HG03432 (cell line): ENCODE data around the gene EXOC6.
A peak's percentile ranks its signal among the peaks of the same experiment; 100 is the strongest.

Experiments
- ATAC-seq: cut with Tn5 transposase; IDR thresholded peaks from one replicate; pipeline ENCODE4 v1.9.1; 2021; ENCODE audit warnings: mild to moderate bottlenecking, moderate library complexity; ENCODE audit not compliant: unreplicated experiment

The EXOC6 gene, protein sequence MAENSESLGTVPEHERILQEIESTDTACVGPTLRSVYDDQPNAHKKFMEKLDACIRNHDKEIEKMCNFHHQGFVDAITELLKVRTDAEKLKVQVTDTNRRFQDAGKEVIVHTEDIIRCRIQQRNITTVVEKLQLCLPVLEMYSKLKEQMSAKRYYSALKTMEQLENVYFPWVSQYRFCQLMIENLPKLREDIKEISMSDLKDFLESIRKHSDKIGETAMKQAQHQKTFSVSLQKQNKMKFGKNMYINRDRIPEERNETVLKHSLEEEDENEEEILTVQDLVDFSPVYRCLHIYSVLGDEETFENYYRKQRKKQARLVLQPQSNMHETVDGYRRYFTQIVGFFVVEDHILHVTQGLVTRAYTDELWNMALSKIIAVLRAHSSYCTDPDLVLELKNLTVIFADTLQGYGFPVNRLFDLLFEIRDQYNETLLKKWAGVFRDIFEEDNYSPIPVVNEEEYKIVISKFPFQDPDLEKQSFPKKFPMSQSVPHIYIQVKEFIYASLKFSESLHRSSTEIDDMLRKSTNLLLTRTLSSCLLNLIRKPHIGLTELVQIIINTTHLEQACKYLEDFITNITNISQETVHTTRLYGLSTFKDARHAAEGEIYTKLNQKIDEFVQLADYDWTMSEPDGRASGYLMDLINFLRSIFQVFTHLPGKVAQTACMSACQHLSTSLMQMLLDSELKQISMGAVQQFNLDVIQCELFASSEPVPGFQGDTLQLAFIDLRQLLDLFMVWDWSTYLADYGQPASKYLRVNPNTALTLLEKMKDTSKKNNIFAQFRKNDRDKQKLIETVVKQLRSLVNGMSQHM

DNA sequence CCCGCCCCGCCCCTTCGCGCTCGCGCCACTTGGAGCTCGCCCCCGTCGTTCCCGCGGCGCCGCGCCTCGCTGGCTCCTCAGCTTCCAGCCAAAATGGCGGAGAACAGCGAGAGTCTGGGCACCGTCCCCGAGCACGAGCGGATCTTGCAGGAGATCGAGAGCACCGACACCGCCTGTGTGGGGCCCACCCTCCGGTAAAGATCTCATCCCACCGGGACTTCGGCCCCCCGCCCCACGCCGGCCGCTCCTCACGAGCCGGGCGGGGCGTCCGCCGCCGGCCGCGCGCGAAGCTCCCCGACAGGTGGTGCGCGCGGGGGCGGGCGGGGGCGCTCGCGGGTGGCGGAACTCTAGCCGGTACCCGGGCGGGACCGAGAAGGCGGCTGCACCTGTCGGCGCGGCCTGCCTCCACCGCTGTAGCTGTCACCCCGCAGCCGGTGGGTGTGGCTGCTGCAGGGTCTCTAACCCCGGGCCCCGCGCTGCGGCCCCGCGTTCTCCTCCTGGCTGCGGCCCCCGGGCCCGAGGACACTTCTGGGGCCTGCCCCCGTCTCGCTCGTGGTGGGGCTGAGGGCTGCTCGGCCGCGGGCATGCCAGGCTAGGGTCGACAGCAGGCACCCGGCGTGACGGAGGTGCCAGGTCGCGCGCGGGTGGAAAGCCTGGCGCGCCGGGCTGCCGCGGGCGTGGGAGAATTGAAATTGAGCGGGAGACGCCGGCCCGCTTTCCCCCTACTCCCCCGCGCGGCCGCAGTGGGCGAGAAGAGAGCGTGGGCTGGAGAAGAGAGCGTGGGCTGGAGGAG, at the start of gene EXOC6:
Gene EXOC6, plus strand, starts transcription at position 80 of the 793 bp plus-strand sequence. Its CDS starts 14 bp downstream, at position 94.
- peak; percentile 83 for ATAC-seq

DNA sequence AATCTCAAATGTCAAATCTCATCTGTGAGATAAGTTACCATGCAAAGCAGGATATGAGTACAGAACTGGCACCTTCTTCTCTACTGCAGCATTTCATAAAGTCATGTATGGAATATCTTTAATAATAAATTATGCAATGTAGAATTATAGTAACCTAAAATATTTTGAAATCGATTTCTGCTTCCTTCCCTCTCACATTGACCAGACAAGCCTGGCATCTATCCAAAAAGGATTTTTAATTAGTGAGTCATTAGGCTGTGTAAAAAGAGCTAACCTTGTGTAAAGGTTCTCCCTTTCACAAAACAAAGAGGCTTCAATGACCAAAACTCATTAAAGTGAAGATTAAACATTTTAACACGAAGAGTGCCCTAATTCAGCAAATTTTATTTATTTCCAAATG, 48.8 kb upstream of the EXOC6 start:
- ATAC-seq = no peak

DNA sequence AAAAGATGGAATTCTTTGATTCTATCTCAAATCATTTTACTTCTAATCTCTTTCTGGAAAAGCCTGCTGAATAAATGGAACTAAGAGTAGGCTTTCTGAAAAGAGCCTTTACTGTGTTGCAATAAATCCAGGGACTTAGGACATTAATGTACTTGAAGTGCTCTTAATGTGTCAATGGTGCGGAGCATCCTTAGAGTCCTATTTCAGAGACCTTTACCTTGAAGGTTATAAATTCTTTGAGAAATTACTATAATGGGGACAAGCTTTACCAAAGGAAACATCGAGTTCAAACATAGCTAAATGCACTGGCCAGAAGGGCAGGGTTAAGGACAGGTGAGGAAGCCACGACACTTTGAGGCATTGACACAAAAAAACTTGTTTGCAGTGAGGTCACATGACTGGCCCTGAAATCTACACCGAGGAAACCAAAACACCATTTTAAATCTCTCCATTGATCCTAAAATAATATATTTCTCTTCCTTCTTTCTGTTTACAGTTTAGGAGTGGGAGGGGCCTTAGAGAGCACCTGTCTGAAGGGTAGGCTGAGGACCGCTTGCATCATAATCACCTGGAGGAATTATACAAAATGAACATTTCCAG, 48.1 kb upstream of the EXOC6 start:
- no peak for ATAC-seq

DNA sequence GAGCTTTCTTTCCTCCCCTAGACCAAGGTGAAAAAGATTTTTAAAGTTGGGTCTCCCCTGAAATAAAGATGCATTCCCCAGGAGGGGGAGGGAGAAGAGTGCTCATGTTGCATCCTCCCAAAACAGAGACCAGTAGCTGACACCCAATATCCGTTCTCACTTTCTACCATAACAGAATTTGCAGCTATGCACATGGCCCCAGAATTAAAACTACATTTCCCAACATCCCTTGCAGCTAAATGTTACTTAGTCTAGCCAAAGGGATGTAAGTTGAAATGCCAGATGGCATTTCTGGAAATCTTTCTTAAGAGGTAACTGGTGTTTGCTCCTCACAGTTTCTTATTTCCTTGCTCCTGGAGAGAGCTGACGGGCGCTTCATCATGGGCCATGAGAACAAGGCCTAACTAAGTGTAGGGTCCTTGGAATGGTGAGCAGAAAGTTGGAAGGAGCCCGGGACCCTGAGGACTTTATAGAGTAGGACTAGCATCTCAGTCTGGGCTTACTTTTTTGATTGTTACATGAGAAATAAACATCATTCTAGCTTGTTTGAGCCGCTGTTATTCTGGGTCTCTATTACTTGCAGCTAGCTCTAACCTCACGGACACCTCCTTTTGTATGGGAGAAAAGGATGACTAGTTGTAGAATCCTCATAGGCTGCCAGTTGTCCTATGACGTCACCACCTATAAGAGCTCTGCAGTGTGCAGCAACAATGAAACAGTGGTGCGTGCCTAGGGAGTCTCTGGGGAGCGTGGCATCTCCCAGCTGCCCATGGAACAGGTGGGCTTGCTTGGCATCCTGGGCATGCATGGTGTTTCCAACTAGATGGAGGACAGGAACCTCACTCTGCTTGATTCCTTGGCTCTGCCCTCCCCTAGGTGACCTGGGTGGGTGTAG, 46.1 kb upstream of the EXOC6 start:
- ATAC-seq = no peak

DNA sequence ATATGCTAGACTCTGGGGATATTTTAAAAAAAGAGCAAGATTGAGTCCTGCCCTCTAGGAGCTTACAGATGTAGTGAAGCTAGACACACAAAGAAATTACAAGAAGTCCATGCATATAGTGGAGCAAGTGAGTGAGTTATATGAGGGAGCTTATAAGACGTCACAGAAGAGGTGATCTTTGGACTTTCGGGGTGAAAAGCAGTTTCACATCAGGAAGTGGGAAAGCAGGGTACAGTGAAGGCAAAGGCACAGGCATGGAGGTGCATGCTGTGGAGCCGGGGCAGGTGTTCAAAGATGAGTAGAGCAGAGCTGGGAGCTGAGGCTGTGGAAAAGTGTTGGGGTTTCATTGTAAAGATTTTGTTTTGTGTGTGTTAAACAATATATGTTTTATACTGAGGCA, 38.5 kb upstream of the EXOC6 start:
- ATAC-seq = no peak

DNA sequence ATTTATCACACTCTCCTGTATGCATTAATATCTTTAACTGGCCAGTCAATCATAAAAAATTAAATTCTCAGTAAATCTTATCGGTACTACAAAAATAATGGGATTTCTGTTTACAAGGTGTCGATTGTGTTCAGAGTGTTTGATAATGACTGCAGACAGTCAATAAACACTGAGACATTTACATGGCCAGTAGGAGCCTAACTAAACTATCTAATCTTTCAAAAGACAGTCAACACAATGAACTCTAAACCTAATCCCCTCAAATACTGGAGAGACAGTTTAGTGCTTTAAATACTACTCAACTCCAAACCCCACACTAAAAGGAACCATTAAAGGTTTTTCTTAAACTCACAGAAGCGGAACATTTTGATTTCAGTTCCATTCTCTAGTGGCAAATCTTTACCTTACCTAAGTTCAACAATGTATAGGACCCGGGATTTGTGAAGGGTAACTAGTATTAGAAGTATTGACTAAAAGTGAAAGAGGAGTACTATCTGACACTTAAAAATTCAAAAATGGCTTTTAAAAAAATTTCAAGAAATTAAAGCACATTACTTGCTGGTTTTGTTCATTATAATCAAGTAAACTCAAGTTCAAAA, 37.3 kb upstream of the EXOC6 start:
- peak; percentile 64 for ATAC-seq

DNA sequence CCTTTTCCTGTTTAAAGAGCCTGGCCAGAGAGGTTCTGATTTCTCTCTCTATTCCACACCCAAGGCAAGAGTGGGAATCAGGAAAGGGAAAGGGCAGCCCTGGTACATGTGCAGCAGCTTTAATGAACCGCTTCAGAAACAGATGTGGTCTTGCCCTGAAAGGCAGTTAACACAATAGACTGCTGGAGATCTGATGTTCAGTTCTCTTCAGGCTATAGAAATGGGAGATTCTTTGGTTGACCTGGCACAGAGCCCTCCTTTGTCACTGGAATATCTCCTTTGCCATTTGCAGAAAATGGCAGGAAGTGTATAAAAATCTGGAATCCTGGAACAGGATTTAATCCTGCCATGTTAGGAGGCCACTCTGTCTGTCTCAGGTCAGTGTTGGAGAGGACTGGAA, 36.3 kb upstream of the EXOC6 start:
- no peak for ATAC-seq

DNA sequence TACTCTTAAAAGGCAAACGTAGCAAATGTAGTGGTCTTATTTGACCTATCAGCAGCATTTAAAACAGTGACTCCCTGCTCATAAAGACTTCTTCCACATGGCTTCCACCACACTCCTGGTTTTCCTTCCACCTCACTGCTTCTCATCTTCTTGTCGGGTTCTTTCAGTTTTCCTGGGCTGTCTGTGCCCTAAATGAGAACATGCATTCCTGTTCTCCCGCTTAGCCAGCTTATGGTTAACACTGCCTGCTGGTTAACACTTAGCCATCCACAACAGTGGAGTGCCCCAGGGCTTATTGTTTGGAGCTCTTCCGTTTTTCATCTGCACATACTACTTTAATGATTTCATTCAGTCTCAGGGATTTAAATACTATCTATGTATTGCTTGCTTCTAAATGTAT, 34.3 kb upstream of the EXOC6 start:
- ATAC-seq = no peak

DNA sequence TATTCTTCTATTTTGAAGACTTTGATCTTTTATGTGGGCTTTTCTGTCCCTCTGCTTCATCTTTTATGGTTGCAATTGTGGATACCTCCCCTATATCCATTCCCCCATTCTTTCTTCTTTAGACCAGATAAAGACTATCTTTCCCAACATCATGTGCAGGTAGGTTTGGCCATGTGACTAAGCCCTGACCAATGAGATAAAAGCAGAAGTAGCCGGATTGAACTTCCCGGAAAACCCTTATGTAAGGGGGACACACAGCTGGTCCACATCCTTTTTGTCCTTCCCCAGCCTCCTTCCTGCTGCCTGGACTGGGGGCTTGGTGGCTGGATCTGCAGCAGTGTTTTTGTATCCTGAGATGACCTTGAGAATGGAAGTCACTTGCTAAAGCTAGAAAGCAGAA, 33.5 kb upstream of the EXOC6 start:
- ATAC-seq = no peak

DNA sequence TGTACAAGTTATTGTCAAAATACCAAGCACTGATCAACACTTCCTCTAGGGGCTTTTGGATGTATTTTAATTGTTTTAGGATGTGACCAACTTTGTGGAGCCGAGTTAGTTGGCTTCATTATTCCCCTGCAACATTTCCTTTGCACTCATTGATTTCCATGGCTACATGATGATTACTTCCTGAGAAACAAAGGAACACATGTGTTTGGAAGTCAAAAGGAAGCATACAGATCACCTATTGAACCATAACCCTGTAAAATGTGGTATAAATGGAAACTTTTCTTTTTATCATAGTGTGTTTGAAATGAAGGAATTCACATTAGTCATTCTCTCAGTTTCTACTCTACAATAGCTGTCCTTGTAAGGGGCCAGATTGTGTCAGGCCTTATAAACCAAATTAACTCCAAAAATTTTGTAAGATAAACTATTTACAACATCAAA, 32.2 kb upstream of the EXOC6 start:
- ATAC-seq = no peak

DNA sequence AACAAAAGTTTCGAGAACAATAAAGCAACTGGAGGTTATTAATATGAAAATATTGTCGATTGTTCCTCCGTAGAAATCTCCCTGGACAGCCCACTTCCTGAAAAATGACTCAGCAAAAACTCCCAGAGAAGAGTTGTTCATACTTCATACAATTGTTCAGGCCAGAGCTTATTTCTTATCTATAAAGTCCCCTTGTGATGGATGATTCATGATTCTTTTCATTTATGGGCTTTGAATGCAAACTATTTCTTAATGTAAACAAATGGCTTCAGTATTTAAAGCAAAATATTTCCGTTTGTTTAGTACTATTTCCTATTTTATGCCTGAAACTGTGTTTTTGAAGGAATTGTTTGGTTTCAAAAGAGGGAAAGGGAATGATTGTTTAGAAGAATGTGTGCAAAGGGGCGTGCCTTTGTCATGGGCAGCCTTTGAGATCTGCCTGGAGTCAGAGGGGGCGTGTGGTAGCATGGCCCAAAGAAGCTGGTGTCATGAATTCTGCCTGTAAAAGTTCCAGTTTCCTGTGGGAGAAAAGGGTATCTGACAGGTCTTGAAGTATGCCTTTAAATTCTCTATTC, 26.2 kb upstream of the EXOC6 start:
- no peak for ATAC-seq

DNA sequence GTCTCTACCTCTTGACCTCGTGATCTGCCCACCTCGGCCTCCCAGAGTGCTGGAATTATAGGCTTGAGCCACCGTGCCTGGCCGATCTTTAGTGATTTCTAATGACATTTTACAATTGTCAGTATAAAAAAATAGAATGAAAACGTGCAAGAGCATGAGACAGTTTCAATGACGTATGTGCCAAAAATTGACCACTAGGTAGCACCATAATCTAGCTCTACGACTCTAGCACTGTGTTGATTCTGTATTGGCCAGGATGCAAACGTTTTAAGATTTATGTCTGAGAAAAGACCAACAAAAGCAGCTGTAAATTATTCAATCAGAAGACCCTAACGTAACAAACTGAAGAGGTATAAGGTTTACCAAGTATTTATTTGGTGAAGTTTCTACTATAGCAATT, 25.4 kb upstream of the EXOC6 start:
- no peak for ATAC-seq

DNA sequence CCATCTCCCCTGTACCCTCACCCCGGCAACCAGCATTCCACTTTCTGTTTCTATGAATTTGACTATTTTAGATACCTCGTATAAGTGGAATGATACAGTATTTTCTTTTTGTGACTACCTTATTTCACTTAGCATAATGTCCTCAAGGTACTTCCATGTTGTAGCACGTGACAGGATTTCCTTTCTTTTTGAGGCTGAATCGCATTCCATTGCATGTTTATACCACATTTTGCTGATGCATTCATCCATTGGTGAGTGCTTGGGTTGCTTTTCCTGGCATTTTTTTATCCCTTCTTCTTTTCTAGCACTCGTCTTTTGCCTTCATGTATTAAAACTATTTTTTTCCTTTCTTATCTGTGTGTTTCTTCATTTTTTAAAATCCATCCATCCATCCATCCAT, 22.3 kb upstream of the EXOC6 start:
- no peak for ATAC-seq

DNA sequence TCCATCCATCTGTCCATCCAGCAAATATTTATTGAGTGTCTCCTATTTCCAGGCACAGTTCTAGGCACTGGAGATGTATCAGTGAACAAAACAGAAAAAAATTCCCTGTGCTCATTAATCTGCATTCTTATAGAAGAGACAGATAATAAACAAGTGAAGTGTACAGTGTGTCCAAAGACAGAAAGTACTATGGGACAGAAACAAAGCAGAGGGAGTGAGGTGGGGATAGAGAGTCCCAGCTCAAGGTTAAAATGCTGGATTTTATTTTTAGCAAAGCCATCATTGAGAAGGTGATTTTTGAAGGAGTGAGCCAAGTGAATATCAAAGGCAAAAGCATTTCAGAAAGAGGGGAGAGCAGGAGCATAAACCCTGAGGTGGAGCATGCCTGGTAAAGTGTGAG, 21.8 kb upstream of the EXOC6 start:
- ATAC-seq = no peak

DNA sequence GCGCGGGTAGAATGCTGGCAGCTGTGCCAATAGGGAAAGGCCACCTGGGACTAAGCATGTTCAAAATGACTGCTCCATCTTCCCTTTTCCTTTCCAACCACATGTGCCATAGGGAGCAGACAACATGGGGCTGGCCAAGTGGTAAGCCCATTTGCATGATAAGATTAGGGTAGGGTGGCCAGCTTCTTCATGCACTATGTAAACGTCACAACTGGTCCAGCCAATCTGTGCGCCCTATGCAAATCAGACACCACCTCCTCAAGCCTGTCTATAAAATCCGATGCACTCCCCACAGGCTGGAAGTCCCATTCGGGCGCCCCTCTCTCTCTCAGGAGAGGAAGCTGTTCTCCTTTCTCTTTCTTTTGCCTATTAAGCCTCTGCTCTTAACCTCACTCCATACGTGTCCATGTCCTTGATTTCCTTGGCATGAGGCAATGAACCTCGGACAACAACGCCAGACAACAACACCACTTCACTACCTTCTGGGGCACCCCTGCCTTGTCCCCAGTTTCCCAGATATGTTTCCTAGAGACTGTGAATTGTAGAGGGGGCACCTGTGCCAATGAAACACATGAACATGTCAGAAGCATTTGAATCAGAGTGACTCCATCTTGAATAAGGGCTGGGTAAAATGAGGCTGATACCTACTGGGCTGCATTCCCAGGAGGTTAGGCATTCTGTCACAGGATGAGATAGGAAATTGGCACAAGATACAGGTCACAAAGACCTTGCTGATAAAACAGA, 19.1 kb upstream of the EXOC6 start:
- no peak for ATAC-seq

DNA sequence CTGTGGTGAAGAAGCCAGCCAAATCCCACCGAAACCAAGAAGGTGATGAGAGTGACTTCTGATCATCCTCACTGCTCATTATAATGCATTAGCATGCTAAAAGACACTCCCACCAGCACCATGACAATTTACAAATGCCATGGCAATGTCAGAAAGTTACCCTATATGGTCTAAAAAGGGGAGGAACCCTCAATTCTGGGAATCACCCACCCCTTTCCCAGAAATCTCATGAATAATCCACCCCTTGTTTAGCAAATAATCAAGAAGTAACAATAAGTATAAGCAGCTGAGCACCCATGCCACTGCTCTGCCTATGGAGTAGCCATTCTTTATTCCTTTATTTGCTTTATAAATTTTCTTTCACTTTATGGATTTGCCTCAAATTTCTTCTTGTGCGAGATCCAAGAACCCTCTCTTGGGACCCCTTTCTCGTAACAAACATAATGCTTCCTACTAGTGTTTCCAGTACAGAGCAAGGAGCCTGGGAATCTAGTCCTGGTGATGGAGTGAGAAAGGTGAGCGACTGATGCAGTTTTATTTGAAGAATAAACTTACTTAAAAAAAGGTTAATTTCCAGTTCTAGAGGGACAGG, 18.4 kb upstream of the EXOC6 start:
- ATAC-seq = no peak

DNA sequence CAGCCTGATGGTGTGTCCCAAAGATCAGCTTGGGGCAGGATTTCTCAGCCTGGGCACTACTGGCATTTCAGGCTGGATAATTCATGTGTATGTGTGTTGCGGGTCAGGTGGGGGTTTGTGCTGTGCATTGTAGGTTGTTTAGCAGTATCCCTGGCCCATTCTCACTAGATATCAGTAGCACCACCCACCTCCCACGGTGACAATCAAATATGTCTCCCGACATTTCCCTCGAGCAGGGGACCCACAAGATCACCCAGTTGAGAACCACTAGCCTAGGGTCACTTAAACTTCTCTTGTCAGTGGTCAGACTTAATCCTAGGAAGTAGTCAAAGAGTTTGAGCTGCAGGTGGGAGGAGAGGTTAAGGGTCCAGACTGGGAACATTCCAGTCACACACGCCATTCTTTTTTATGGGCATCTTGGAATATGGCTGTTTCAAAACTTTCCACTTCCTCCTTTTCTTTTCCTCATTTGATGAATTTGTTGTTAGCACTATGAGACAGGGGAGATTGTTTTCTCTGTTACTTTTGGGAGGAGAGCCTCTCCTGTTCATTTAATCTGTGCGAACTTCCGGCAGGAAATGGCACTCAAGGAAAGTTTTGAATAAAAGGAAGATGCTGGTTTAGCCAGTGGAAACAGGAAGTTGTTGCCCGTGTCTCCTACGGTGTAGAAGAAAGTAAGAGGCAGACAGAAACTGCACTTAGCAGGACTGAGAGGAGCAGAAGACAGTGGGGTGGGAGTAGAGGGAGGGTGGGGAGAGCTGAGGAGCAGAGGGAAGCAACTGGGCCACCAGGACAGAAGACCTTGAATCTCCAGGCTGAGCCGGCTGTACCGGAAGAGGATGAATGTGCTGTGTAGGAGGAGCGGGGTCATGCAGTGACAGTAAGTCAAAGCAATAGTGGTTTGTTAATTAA, 17.6 kb upstream of the EXOC6 start:
- peak; percentile 44 for ATAC-seq
